Gastrocnemius medialis (tissue), 4 donors: ENCODE data around the gene NCS1. TPM values are rescaled to one million over a fixed set of nuclear protein-coding genes. Genes with fewer than 3 reads are reported as not detected.

Experiments
- ATAC-seq, 2 donors: fragments of 150-250 bp; one replicate each; pipeline ENCODE4 v1.9.1; 2016
- DNase-seq, 2 donors: peaks; one replicate each; pipeline ENCODE4 v3.0.0-alpha.2; 2019
- H3K27ac ChIP-seq, 4 donors: fragments of 200-600 bp; sonication (generic); 1 replicate in 1 of 4; 2 replicates in 3 of 4; pipeline ENCODE4 v1.5.1; 2016 to 2018; ENCODE audit warnings: mild to moderate bottlenecking in 2 of 4, moderate library complexity in 1 of 4
- H3K27me3 ChIP-seq, 3 donors: fragments of 200-600 bp; sonication (generic) in 2 of 3; 1 replicate in 1 of 3; 2 replicates in 2 of 3; pipeline versions ENCODE4 v1.5.1 to v1.6.0; 2016 to 2019; ENCODE audit warnings: mild to moderate bottlenecking in 1 of 3, moderate library complexity in 1 of 3
- H3K36me3 ChIP-seq, 2 donors: fragments of 200-600 bp; sonication (generic) in 1 of 2; one replicate each; pipeline ENCODE4 v1.5.1; 2017 to 2018
- H3K4me1 ChIP-seq, 2 donors: fragments of 200-600 bp; sonication (generic) in 1 of 2; one replicate each; pipeline ENCODE4 v1.5.1; 2016 to 2017; ENCODE audit warnings: mild to moderate bottlenecking in 2 of 2
- H3K4me3 ChIP-seq, 4 donors: fragments of 200-600 bp; sonication (generic) in 3 of 4; 1 replicate in 1 of 4; 2 replicates in 3 of 4; pipeline ENCODE4 v1.5.1; 2016 to 2019; ENCODE audit warnings: mild to moderate bottlenecking in 2 of 4
- H3K9me3 ChIP-seq, 3 donors: fragments of 200-600 bp; sonication (generic) in 2 of 3; 1 replicate in 1 of 3; 2 replicates in 2 of 3; pipeline ENCODE4 v1.5.1; 2016 to 2019
- POLR2A ChIP-seq, 2 donors: fragments of 450-650 bp; IDR thresholded peaks; one replicate each; pipeline ENCODE4 v1.6.1; 2017; ENCODE audit warnings: antibody characterized with exemption in 2 of 2, mild to moderate bottlenecking in 2 of 2, moderate library complexity in 2 of 2
- in situ Hi-C, 4 donors: fragments of 200-750 bp; cut with MboI; loops; one replicate each; pipeline versions ENCODE4 v1.15.0 to v1.8.0; 2017; ENCODE audit warnings: low sequenced_read_pairs in 4 of 4
- intact Hi-C: fragments of 100-400 bp; cut with DNase I; formaldehyde crosslinking; loops from one replicate; pipeline ENCODE4 v1.15.1; 2023; ENCODE audit warnings: low total_unique reads
- total RNA-seq, 4 donors: library from RNA; depleted of rRNA; stranded (reverse); fragments of >200 nt; gene quantifications; one replicate each; pipeline versions ENCODE4 v1.1.0 to v1.2.3, GENCODE V29; 2016
- TF ChIP-seq, protein P1 (sequence below), 5 experiments: fragments of 450-650 bp in 3 of 5; fragments of 200-600 bp in 2 of 5; sonication (generic) in 2 of 5; IDR thresholded peaks in 4 of 5; conservative IDR thresholded peaks in 1 of 5; 1 replicate in 4 of 5; 2 replicates in 1 of 5; pipeline ENCODE4 v1.5.1; 2016 to 2019; ENCODE audit warnings: antibody characterized with exemption in 5 of 5, mild to moderate bottlenecking in 3 of 5, moderate library complexity in 3 of 5

Gene NCS1
- total RNA-seq, 4 donors from 2014 or later = 2.1 to 4.6 (median 2.5) TPM

DNA sequence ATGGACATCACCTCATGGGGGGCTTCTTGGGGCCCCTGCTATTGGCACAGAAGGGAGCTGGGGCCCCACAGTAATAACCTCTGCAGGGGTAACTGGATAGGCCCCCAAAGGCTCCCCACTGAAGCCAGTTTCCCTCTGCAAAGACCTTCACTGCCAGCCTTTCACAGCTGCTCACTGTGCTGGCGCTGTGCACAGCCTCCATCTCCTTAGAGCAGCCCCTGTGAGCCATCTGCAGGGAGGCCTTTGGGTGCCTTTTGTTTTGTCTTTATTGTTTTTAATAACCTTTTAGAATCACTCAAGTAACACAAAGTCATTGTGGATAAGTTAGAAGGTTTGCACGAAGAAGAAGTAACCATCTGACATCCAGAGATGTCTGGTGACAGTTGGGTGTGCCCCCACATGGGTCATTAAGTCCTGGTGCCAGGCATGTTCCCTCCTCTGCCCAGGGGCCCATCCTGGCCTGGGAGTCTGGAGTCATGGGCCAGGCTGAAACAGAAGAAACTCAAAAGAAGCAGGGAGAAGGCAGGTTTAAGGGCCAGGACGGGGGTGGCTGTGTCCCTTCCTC, 42.7 kb downstream of the NCS1 start:
- in situ Hi-C loops (no loop called here), intact Hi-C loops (no loop called here)
- Histone ChIP-seq H3K27me3 (peaks cover 0 to 2% (median 0%) of the 10 kb centered on the region in 3 donors), H3K4me1 (no peaks in the 10 kb centered on the region), H3K4me3 (no peak overlapping the region), H3K36me3 (no peaks in the 10 kb centered on the region), H3K9me3 (no peaks in the 10 kb centered on the region), H3K27ac (no peak overlapping the region)
- no peak for TF ChIP-seq POLR2A (IDR thresholded peaks at IDR 0.05)
- TF ChIP-seq, protein P1, sequence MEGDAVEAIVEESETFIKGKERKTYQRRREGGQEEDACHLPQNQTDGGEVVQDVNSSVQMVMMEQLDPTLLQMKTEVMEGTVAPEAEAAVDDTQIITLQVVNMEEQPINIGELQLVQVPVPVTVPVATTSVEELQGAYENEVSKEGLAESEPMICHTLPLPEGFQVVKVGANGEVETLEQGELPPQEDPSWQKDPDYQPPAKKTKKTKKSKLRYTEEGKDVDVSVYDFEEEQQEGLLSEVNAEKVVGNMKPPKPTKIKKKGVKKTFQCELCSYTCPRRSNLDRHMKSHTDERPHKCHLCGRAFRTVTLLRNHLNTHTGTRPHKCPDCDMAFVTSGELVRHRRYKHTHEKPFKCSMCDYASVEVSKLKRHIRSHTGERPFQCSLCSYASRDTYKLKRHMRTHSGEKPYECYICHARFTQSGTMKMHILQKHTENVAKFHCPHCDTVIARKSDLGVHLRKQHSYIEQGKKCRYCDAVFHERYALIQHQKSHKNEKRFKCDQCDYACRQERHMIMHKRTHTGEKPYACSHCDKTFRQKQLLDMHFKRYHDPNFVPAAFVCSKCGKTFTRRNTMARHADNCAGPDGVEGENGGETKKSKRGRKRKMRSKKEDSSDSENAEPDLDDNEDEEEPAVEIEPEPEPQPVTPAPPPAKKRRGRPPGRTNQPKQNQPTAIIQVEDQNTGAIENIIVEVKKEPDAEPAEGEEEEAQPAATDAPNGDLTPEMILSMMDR (IDR thresholded peaks at IDR 0.05 in 4 of 5, conservative IDR thresholded peaks at IDR 0.05 in 1 of 5) = no peak
- DNase-seq (no peak), ATAC-seq (no peak)

DNA sequence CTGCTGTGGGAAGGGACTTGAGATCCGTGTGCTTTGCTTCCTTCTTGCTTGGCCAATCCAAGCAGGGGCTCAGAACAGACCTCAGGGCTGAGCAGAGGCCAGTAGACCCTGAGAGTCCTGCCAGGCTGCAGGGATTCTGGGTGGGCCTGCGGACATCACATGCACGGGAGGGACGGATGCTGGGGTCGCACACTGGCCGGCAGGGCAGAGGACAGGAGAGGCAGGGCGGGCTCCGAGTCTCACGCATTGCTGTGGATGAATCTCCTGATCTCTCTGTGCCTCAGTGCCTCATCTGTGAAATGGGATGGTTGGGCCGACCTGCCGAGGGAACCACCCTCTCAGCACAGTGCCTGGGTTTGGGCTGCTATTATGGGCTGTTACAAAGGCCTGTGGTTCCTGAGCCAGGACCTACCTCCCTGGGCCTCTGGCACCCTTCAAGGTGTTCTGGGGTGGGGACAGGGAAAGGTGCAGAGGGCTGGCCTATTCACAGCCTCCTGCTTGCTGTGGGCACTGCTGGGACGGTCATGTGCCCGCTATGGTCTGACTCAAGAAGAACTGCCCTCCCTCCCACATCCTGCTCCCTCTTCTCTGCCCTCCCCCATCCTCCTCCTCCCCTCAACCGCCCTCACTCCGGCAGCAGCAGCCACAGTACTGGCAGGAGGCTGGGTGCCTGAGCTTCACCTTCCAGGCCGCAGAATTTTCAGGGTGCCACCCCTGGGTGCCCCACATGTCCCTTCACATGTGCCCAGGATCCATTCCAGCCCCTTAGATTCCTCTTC, 43.3 kb downstream of the NCS1 start:
- Histone ChIP-seq H3K36me3 (no peaks in the 10 kb centered on the region), H3K4me1 (no peaks in the 10 kb centered on the region), H3K9me3 (no peaks in the 10 kb centered on the region), H3K4me3 (no peak overlapping the region), H3K27me3 (no peaks in the 10 kb centered on the region), H3K27ac (no peak overlapping the region)
- intact Hi-C loops (no loop called here), in situ Hi-C loops (no loop called here)
- TF ChIP-seq, protein P1 (IDR thresholded peaks at IDR 0.05 in 4 of 5, conservative IDR thresholded peaks at IDR 0.05 in 1 of 5) = no peak
- no peak for TF ChIP-seq POLR2A (IDR thresholded peaks at IDR 0.05)
- DNase-seq (no peak), ATAC-seq (no peak)

DNA sequence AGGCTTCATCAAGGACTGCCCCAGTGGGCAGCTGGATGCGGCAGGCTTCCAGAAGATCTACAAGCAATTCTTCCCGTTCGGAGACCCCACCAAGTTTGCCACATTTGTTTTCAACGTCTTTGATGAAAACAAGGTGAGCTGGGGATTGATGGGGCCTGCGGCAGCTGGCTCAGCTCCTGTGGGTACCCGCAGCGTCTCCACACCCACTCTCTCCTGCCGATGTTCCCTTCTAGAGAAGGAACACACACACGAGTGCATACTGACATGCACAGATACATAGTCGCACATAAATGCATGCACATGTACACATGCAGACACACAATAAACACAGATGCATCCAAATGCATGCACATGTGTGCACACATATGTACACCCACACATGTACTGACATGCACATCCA, 45.6 kb downstream of the NCS1 start:
- no peaks in the 10 kb centered on the region for H3K9me3 ChIP-seq
- no peak overlapping the region for H3K27ac ChIP-seq
- TF ChIP-seq, protein P1 (IDR thresholded peaks at IDR 0.05 in 4 of 5, conservative IDR thresholded peaks at IDR 0.05 in 1 of 5) = no peak
- no peak for TF ChIP-seq POLR2A (IDR thresholded peaks at IDR 0.05)
- no peaks in the 10 kb centered on the region for H3K36me3 ChIP-seq
- H3K4me1 ChIP-seq = no peaks in the 10 kb centered on the region
- H3K4me3 ChIP-seq = no peak overlapping the region
- in situ Hi-C loops (no loop called here), intact Hi-C loops (no loop called here)
- H3K27me3 ChIP-seq = no peaks in the 10 kb centered on the region
- DNase-seq = no peak
- no peak for ATAC-seq

DNA sequence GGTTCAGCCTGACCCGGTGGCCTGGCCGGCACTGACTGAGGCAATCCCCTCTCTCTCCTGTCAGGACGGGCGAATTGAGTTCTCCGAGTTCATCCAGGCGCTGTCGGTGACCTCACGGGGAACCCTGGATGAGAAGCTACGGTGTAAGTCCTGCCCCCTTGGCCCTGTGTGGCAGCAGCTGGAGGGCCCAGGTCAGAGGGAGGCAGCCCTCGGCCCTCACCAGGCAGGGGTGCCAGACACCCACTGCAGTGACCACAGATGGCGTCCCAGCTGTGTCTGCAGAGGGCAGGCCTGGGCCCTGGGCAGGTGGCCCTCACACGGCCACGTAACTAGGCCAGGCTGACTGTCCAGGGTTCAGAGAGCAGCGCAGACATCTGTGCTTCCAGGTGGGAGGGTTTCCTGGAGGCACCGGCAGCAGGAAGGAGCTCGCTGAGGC, 47.5 kb downstream of the NCS1 start:
- no peak for TF ChIP-seq POLR2A (IDR thresholded peaks at IDR 0.05)
- TF ChIP-seq, protein P1 (IDR thresholded peaks at IDR 0.05 in 4 of 5, conservative IDR thresholded peaks at IDR 0.05 in 1 of 5) = no peak
- ATAC-seq = no peak
- in situ Hi-C loops (no loop called here), intact Hi-C loops (no loop called here)
- no peak overlapping the region for H3K4me3 ChIP-seq
- H3K9me3 ChIP-seq = no peaks in the 10 kb centered on the region
- DNase-seq = no peak
- H3K27me3 ChIP-seq = no peaks in the 10 kb centered on the region
- no peaks in the 10 kb centered on the region for H3K36me3 ChIP-seq
- no peaks in the 10 kb centered on the region for H3K4me1 ChIP-seq
- H3K27ac ChIP-seq = no peak overlapping the region
